Cardiac fibroblast (primary cell): ENCODE measurements around the gene RPL28.

ENCODE experiments used
- DNase-seq, 2 donors: peaks; one replicate each; pipeline versions ENCODE4 v3.0.0 to v3.0.0-alpha.2; 2010; ENCODE audit warnings: low read depth in 2 of 2
- H3K4me3 ChIP-seq, 2 donors: replicated peaks in 1 of 2; 1 replicate in 1 of 2; 2 replicates in 1 of 2; pipeline ENCODE4 v1.5.1; 2011; ENCODE audit warnings: low read depth in 2 of 2, low read length in 2 of 2, mild to moderate bottlenecking in 2 of 2, moderate library complexity in 1 of 2
- CTCF ChIP-seq: IDR thresholded peaks from one replicate; pipeline ENCODE4 v1.5.1; 2011; ENCODE audit warnings: low read depth, mild to moderate bottlenecking, low read length, inconsistent platforms

RPL28 gene

GRCh38 chr19:55389386-55390317 is 3.9 kb downstream of the RPL28 start:
- no peak for TF ChIP-seq CTCF
- no peak overlapping the region for H3K4me3 ChIP-seq
- DNase-seq, result no peak

- TF ChIP-seq CTCF, result no peak
- no peak for DNase-seq
- no peak overlapping the region for H3K4me3 ChIP-seq
These were observed 4.7 kb downstream of the RPL28 start for GRCh38 chr19:55390461-55390880.

- no peak overlapping the region for H3K4me3 ChIP-seq
- no peak for DNase-seq
- no peak for TF ChIP-seq CTCF
These were observed 5.5 kb downstream of the RPL28 start for GRCh38 chr19:55391191-55391670.

- H3K4me3 ChIP-seq, result no peak overlapping the region
- no peak for TF ChIP-seq CTCF
- DNase-seq, result no peak
These were observed 6.2 kb downstream of the RPL28 start for GRCh38 chr19:55391702-55392615.

GRCh38 chr19:55392820-55393761 is 7.4 kb downstream of the RPL28 start:
- no peak overlapping the region for H3K4me3 ChIP-seq
- no peak for TF ChIP-seq CTCF
- no peak for DNase-seq
